NCI-H187 treated with DMSO at 0.1 percent for 48 hours (cell line): ENCODE results near the gene NKD1.

ENCODE experiments used
- DNase-seq: peaks from one replicate; lab custom pipeline; 2025; lab: John Stamatoyannopoulos, UW

The NKD1 gene

DNA sequence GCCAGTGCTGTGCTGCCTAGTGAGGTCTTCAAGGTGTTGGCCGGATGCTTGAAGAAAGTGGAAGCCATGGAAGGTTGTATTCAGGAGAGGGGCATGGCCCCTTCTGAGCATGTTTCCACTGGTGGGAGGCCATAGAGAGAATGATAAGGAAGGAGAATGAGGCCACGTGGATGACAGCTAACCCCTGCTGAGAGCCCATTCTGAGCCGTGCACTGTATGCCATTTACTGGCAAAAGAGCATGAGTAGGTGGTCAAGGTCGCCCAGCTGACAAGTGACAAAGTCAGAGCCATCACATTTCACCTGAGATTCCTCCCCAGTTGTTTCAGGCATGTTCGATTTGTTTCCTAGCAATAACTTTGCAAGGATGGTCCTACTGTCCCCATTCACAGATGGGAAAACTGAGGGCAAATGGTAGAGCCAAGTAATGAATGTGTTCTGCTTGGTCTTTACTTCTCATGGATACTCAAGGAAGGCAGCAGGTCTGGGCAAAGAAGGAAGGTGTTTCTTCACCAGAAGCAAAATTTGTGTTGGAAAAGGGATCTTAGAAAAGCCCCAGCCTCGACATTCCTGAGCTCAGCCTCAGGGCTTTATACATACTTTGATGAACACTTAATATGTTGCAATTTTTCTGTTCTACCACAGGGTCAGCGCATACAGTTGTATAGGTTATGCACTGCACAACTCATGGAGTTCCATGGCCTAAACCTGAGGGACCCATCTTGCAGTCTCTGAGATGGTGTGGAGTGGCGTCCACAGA is 10.5 kb upstream of the NKD1 start:
- no peak for DNase-seq

DNA sequence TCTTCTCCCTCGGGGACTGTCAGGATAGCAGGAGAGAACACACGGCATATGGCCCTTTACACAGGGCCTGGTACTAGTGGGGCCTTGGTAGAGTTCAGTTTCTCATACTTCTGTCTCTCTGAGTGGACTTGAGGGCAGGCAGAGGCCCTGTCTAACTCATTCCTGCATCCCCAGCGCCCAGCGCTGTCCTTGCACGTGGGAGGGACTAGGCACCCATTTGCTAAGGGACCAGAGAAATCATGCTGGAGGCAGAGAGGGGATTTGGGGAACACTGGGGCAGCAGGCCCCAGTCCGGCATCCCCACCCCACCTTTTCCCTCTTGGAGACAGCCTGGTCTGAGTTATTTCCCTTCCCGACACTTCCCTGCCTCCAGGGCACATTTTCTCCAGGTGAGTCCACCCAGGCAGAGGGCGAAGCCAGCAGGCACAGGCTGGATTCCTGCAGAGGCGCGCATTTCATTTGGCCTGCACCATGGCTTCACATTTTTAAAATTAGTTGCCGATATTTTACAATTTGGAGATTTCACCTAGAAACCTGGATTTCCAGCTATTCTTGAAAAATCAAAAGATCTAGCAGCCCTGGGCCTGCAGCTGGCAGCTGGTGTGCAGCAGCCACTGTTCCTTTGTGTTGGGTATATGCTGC is 9.7 kb upstream of the NKD1 start:
- DNase-seq = no peak

DNA sequence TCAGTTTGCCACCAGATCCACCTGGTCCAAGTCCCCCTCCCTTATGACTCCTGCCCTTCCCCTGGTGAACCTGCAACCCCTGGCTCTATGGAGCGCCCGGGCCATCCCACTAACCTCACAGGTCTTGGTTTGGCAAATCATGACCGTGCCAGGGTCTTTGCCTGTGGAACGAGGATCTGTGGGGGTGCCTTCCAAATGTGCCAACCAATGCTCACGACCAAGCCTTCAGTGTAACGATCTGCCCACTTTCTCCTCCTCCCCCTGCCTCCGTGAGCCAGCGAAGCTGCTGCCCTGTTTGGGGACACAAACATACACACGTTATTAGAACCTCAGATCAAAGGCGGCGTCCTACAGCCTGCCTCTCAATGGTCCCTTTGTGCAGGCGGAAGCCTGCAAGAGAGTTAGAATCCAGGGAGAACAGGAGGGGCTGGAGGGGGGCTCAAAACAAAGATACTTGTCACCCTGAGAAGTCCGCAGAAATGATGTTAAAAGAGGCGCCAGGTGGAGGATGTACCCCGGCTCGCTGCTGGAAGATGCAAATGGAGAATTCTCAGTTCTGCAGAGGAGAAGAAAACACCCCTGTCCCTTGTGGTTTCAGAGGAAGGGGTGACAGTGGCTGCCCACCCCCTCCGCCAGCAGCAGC is 9.0 kb upstream of the NKD1 start:
- DNase-seq = no peak

DNA sequence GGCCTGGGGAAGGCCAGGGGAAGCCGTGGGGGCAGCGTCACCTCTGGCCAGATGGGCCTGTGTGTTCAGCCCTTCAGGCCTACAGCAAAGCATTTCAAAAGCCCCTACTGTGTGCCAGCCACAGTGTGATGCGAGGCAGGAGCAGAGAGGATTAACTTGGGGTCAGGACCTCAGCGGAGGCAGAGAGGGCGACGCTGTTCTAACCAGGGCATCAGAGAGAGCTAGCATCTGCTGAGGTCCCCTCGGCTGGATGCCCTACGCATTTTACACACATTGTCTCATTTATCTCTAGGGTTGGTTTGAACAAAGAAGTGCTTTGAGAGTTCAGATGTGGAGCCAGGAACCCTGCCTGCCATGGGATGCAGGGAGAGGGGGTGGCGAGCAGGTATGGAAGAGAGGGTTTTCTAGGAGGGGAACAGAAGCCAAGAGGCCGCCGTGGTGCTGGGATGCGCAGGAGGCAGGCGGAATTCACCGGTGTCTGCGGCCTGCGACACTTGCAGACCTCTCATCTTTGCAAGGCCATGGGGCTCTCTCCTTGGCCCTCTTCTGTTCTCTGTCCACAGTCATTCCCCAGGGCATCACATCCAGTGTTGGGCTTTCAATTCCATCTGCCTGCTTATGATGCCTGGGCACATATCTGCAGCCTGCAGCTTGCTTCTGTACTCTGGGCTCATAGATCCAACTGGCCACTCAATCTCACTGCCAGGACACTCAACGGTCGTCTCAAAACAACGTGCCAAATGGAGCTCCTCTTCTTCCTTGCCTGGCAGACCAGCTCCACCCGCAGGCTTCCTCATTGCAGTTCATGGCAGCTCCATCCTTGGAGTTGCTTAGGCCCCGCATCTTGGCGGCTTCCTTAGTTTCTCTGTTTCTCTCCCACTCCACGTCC is 8.1 kb upstream of the NKD1 start:
- no peak for DNase-seq

DNA sequence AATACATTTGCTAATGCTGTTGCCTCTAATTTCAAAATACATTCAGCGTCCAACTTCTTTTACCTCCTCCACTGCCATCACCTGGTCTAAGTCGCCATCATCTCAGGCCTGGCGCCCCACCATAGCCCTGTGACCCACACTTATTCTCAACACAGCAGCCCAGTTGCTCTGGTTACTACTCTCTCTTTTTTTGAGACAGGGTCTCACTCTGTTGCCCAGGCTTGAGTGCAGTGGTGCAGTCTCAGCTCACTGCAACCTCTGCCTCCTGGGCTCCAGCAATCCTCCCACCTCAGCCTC is 7.5 kb upstream of the NKD1 start:
- no peak for DNase-seq

DNA sequence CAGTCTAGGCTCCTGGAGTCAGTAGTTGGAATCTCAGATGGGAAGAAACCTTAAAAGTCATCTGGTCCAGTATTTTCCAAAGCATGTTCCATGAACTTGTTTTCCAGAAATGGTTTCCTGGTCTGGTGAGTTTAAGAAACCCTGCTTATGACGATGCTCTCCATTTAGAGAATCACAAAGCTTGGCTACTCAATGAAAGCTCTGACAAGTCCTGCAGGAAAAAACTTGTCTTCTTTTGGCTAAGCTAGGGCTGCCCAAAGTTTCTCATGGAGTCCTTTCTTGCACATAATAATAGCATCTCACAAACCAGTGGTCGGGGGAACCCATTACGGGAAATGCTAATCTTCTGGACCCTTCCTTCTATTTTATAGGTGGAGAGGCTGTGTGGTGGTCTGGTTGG is 5.5 kb upstream of the NKD1 start:
- DNase-seq = no peak

DNA sequence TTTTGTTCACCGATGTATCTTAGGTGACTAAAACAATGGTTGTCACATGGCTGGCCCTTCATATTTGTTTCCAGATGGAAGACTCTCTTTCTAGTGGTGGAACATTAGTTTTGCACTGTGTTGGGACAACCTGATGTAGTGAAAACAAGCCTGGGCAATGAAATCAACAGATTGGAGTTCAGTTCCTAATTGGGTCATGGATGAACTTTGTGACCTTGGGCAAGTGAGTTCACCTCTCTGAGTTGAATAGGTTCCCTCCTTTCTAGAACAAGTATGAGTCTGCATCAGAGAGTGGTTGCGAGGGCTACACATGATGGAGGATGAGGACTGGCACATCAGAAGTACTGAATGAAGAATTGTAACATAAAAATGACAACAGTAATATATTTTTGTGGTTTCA is 2.1 kb upstream of the NKD1 start:
- DNase-seq = no peak

DNA sequence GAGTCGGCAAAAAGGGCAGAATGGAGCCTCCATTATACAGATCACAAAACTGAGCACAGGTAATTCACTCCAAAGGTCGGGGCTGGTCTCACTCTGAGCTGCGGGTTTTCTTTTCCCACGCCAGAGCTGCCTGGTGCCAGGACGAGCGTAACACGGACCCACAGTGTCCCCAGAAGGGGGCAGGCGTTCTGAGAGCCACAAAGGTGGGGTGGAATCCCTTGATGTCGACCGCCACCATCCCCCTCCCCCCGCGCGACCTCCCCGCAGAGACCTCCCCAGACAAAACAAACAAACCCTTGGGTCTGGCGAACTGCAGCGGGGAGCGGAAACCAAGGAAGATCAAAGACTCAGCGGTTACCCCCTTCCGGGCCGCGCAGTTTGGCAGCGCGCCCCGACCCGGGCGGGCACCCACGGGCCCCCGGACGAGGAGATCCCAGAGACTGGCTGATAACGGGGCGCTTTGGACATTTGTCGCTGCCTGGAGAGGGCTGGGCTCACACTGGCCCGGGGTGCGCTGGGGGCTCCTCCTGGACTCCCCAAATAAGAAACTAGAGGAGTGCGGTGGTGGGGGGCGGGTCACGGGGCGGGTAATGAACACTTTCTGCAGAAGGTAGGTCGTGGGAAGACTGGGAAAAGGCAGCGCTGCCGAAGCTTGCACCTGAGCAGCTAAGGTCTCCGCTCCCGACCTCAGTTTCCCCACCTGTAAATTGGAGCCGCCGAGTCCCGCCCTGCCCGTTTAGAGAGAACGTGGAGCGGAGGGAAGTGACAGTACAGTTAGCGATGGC is 664 bp upstream of the NKD1 start:
- DNase-seq = no peak

DNA sequence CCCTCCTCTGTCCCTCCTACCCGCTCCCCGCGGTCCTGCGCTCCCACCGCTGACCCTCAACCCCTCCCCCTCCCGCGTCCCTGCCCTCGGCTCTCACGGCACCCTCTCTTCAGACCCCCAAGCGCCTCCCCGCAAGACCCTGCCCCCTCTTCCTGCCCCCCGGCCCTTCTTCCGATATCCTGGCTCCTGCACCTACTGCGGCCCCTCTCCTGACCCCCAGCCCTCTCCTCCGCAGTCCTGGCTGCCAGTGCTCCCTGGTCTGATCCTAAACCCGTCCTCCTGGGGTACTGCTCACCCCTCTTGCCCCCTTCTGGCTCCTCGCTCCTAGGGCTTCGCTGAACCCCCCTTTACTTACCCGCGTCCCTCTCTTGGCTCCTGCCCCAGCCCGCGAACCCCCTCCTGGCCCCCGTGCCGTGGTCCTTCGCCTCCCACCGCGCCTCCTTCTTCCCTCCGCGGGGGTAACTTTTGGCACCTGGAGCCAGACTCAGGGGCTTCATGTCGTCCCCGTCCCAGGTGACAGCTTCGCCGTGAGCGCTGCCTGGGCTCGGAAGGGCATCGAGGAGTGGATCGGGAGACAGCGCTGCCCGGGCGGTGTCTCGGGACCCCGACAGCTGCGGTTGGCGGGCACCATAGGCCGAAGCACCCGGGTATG is 839 bp downstream of the NKD1 start:
- DNase-seq = no peak

DNA sequence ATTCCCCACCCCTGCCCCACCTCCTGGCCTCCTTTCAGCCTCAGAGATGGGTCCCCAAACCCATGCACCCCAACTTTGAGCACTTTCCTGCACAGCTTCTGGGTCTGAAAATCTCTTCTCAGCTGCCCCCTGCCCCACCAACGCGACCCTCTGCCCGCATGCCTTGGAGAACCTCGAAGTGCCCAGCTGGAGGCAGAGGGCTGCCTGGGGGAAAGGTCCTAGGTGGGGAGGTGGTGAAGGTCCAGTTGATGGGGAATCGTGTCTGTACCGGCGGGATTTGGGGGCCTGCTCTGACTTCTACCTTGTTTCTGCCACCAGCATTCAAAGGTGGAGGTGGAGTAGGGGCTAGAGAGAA is 1.3 kb downstream of the NKD1 start:
- DNase-seq = no peak

DNA sequence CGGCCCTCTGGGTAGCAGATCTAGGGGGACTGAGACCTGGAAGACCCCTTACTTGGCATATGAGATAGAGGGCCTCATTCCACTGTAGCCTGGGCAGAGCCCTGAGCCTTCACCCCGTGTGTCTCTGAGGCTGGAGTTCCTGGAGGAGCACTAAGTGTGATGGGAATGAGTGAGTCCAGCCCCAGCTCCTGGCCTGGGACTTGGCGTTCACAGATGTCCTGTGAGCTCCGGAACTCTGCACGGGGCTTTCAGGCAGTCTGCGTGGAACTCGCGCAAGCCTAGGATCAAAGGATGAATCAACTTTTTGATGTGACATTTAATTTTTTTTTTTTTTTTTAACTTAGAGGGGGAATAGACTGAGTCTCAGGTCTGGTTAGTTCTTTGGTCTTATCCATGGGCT is 1.8 kb downstream of the NKD1 start:
- no peak for DNase-seq

DNA sequence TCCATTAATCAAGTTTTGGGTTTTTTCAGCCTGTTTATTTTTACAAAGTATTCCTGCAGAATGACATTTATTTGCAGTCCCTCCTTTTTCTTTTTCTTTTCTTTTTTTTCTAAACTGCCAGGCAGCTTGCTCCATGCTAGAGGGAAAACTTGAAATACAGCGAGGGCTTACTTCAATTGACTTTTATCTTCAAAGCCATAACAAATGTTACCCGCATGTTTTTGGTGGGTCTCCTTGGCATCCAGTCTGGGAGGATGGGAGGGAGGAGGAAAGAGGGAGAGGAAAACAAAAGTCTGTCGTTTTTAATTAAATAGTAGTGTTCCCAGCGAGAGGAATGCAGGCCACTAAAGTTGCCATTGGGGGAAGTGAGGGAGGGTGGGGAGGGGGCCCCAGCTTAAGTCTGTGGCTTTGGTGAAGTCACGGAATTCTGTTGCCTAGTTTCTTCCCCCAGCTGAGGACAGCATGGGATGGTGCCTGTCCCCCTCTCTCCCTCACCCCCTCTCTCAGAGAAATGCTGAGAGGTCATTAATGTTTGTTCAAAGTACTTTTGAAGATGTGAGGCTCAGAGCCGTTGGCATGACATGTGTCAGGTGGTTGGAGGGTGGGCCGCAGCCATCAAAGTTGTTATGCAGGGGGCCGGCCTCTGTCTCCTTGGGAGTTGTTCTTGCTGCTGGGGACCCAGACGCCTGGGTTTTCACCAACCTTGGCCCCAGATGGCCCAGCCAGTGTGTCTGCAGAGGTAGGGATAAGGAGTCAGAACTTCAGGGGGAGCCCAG is 2.9 kb downstream of the NKD1 start:
- DNase-seq = no peak

DNA sequence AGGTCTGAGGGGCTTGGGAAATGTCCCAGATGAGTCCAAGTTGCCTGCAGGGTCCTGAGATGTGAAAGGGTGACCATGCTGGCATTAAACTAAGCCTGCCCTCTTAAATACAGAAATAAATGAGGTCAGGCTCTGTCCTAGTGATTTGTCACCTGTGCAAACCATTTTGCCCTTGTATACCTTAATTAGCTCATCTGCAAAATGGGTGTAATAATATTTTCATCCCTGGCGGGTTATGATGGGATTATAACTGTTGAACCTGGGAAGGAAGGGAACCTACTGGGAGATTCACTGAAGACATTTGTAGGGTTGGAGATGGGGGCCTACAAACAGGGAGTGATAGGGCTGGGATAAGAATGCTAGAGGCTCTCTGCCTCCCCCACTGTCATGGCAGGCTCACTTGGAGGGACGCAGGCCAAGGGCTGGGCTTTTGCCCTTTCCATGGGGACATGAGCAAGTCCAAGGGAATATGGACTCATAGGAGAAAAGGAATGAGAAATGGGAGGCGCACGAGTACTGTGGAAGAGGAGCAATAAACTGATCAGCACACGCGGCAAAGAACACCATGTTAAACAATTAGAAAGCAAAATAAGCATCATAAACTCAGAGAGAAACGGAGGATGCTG is 4.4 kb downstream of the NKD1 start:
- no peak for DNase-seq

DNA sequence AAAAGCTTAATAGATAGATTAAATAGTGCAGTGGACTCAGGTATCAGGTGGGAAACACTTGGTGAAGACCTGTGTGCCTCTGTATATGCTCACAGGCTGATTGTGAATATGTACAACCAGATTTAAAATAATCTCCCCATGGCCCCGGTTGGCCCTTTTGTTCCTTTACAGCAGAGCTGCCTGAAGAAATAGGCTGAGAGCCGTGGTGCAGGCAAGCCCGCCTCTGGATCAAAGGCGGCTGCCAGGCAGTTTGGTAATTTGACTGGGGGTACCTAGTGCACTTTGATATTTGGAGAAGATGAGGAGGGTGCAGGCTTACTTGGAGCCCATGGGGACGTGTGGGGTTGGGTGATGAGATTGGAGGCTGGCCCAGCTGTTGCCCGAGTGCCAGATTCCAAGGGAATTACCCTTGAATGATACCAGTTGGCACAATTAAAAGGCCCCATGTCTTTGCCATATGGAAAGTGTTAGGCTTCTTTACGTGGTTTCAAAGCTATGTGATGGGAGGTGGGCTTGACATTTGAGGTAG is 5.0 kb downstream of the NKD1 start:
- DNase-seq = no peak

DNA sequence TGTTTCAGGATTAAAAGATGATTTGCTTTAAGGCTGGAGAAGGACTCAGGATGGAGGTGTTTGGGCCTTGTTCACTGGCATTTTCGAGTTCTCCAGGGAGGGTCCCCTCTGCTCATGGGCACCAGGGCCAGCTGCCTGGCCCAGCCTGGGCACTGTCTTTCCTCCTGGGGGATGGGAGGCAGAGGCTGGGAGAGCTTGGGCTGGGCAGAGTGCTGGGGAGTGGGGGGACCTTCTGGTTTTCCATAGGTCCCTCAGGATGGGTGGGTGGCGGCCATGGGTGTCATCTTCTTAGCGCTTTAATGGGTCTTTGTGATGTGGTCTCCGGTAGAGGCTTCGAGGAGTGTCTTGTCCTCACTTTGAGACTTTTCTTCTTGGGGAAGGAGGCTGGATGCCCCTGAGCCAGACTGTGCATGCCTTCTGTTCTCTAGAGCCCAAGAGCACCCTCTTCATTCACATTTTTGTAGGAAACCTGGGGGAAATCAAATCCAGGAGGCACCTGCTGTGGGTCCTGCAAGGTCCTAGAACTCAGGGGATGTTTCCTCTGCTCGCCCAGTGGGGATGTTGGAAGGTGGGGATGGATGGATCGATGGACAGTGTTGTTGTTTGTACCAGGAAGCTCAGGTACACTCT is 5.7 kb downstream of the NKD1 start:
- no peak for DNase-seq

DNA sequence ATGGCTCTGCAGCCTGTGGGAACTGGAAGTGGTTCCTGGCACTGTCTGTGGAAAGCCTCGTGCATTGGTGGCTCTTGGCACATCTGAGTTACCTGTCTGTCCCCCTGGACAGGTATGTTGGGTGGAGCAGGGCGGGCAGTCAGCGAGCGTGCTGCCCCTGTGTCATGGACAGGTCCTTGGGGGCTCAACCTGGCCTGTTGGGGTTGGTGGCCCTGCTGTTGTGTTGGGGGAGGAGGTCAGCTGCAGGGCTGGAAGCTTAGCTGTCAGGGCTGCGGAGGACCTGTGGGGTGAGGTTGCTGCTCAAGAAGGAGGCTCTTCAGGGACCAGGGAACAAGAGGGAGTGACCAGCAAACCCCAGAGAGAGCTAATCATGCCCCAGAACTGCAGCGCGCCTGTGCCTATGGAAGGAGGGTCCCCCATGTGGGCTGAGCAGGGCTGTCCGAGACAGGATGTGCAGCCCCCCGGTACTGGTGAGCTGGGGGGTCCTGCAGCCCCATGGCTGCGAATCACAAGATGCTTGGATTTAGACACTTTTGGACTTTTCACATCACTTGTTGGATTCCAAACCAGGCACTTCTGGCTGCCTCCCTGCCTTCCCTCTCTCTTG is 7.2 kb downstream of the NKD1 start:
- no peak for DNase-seq

DNA sequence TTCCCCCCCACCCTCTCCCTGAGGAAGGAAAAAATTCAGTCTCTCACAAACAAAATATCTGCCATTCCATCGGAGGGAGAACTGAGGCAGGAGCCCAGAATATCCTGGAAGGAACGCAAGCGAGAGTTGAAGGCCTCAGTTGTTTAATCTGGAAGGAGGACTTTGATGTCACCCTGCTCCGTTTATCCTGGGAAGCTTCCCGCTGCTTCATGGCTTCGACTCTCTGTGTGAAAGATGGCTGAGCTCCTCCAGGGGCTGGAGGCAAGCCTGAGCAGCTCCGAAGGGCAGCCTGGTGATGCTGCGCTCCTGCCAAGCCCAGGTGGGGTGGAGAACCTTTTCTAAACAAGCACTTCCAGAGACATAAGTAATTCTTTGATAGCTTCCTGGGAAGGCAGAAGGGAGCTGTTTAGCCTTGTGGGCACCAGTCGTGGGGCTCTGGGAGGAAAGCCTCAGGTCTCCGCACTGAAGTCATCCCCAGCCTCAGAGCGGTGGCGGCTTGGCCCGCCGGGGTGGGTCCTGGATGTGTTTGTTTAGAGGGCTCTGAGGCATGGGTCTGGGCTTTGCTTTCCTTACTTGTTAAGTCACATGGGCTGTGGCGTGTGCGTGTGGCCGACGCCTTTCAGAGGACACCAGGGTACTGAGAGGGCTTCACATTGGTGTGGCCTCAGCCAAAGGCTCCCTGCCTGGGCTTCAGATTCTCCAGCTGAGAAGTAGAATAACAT is 7.9 kb downstream of the NKD1 start:
- no peak for DNase-seq

DNA sequence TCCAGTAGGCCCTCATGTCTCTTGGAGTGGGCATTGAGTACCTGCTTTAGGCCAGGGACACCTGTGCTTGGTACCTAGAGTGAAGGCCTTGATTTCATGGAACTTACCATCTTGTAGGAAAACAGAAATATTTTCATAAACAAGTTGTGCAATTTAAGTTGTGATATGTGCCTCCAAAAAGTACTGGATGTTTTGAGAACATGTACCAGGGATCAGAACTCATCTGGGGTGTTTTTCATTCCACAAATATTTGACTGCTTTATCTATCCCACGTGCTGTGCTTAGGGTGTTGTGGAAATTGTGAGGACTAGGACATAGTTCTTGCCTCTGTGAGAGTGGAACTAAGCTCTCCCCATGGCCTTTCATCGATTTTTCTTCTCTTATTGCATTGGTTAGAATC is 8.8 kb downstream of the NKD1 start:
- no peak for DNase-seq
